Raji (cell line): ENCODE measurements around the gene BRAP.

Source experiments
- POLR2A ChIP-seq: IDR thresholded peaks from 2 replicates; pipeline ENCODE4 v1.6.1; 2011; ENCODE audit warnings: low read depth, low read length, control low read depth; ENCODE audit not compliant: insufficient read depth

BRAP gene

DNA sequence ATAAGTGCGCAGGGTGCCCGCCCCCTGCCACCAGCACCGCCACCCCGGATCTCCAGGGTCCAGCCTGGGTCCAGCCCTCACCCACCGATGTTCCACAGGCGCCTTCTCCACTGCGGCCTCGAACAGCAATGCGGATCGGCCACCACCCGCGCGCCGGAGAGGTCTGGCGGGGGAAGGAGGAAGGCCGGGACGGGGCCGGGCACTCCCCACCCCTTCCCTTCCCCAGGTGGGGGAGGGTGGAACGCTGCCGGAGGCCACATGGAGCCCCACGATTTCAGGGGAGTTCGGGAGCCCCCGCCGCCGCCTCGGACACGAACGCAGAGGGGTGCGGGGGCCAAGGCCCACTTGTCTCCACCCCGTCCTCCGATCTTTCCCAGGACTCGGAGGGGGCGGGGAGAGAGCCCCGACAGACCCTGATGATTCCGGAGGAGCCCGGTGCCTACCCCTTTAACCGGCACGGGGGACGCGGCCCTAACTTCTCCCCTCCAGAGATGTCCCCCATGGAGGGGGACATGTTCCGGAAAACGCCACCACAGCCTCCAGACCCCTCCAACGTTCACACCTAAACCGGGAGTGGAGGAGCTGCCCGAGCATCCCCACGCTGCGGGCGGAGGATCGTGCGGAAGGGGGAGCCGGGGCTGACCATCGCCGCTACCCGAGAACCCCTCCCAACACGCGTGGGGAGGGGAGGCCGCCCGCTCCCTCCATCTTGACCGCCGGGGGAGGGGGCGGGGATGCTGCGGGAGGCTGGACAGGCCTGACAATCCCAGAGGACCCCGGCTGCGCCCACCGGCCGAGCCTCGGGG lies 87.7 kb downstream of the BRAP start:
- TF ChIP-seq POLR2A: peak; percentile 25

DNA sequence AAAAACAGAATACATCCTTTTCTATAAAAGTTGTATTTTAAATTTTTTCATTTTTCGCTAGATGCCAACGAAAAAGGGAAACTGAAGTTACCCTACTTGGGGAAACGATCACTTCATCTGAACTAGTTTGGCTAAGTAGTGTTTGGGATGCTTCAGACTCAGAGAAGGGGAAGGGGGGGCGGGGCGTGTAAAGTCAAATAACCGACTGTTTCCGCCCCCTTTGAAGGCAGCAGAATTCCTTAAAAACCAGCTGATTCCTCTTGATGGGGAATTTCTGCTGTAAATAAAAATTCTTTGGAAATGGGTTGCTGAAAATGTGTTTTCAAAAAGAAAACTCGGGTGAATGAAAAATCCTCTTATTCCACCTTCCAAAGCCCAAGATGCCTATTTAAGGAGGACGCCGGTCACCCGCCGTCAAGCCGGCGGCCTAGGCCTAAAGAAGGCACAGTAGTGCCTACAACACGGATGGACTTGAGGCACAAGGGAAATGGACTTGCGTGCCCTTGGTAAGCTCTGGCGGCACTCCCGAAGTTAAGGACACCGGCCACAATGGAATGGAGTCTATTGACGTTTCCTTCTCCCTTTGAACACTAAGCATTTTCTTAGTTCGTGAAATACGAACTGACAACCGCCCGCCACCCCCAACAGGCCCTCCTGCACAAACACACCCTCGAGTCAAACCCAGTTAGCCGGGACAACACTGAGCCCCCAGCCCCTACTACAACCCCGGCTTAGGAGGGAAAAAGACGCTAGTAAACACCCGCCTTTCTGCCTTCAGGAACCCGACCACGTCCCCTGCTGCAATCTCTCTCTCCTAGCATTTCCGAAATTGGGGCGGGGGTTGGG lies 88.5 kb downstream of the BRAP start:
- TF ChIP-seq POLR2A: no peak
